Measurements from ENCODE around the gene CCT8.

DNA sequence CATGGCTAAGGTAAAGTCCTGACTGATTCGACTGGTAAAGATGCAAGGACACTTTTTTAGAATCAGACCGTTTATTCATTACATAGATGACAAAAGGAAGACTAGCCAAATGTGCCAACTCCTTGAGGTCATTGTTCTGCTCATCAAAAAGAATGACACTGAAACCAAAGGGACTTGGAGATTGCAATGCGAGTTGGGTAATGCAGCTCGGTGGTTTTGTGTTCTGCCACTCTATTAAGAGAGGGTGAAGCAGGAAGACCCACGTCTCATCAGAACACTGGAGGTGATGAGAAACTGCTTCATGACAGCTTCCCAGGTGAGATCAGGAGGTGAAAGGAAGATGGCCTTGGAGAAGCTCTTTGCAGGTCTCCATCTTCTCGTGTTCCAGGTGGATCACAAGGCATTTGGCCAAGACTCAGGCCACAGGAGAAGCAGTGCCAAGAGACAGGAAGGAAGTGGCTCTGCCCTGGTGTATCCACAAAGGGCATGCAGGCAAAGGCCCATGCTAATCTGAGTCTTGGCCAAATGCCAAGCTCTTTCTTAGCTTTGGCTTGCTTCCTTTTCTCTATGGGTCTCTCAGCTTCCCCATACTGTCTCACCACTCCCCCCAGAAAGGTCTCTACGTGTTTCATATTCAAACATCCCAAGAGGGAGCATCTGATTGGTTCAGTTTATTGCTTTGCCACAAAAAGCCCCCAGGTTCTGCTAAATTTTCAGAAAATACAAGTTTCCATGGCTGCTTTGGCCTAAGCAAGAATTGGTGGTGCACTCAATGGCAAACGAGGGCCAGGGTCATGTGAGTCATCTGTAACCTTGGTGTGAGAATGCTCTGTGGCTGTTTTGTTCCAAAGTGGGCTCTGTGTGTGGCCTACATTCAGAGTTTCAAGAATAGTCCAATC lies 5.7 kb upstream of the CCT8 start:
- TF ChIP-seq GATA2 (IDR thresholded peaks at IDR 0.05; ENCODE audit: low read depth, low read length), result no peak
- TF ChIP-seq GATA3 (IDR thresholded peaks at IDR 0.05; ENCODE audit: low read depth, low read length), result no peak

Data from SH-SY5Y (cell line).